GM12878 (cell line): ENCODE measurements around the gene LCAT.

Experiments used
- EP300 ChIP-seq, 2 experiments: fragments of 150-350 bp in 1 of 2; IDR thresholded peaks; 2 replicates each; pipeline ENCODE4 v1.6.1; 2011 to 2012; ENCODE audit warnings: low read depth in 2 of 2, low read length in 2 of 2, borderline replicate concordance in 1 of 2, improper control_type of control experiment in 1 of 2, inconsistent platforms in 1 of 2; ENCODE audit not compliant: control insufficient read depth in 1 of 2
- EZH2 ChIP-seq: IDR thresholded peaks from 2 replicates; pipeline ENCODE4 v1.6.1; 2012; ENCODE audit warnings: low read depth, mild to moderate bottlenecking, control low read depth, inconsistent platforms, low read length, borderline replicate concordance; ENCODE audit not compliant: control insufficient read depth
- SP1 ChIP-seq: IDR thresholded peaks from one replicate; pipeline ENCODE4 v1.6.1; 2011; ENCODE audit warnings: low read depth, low read length
- TCF7 ChIP-seq: IDR thresholded peaks from 2 replicates; pipeline ENCODE4 v1.6.1; 2014; ENCODE audit warnings: antibody characterized with exemption, borderline replicate concordance
- ZNF24 ChIP-seq: fragments of 450-650 bp; IDR thresholded peaks from 2 replicates; pipeline ENCODE4 v1.6.1; 2017; ENCODE audit warnings: antibody characterized with exemption, mild to moderate bottlenecking
- TF ChIP-seq, protein P1 (sequence below): IDR thresholded peaks from 2 replicates; pipeline ENCODE4 v1.6.1; 2011; ENCODE audit warnings: borderline replicate concordance, low read depth, mild to moderate bottlenecking, moderate library complexity, mixed read lengths, low read length; ENCODE audit not compliant: insufficient read depth; ENCODE audit errors: extremely low read length
- TF ChIP-seq, protein P2 (sequence below): fragments of 450-650 bp; IDR thresholded peaks from 2 replicates; pipeline ENCODE4 v1.6.1; 2016; ENCODE audit warnings: mild to moderate bottlenecking, moderate library complexity, borderline replicate concordance
- TF ChIP-seq, protein P3 (sequence below): IDR thresholded peaks from 2 replicates; pipeline ENCODE4 v1.6.1; 2011; ENCODE audit warnings: mild to moderate bottlenecking, low read depth, low read length, moderate library complexity; ENCODE audit not compliant: insufficient replicate concordance
- TF ChIP-seq, protein P4 (sequence below): IDR thresholded peaks from 2 replicates; pipeline ENCODE4 v1.6.1; 2012; ENCODE audit warnings: low read depth, low read length, improper control_type of control experiment

GRCh38 chr16:67933805-67934204 lies 10.1 kb downstream of the LCAT start:
- TF ChIP-seq SP1 (no peak), ZNF24 (no peak), EP300 (IDR thresholded peaks at IDR 0.05; ENCODE audit: borderline replicate concordance in 1 of 2, control insufficient read depth in 1 of 2, low read depth in 2 of 2, low read length in 2 of 2) (no peak), EZH2 (no peak), TCF7 (no peak)
- TF ChIP-seq, protein P1, sequence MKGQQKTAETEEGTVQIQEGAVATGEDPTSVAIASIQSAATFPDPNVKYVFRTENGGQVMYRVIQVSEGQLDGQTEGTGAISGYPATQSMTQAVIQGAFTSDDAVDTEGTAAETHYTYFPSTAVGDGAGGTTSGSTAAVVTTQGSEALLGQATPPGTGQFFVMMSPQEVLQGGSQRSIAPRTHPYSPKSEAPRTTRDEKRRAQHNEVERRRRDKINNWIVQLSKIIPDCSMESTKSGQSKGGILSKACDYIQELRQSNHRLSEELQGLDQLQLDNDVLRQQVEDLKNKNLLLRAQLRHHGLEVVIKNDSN: no peak
- TF ChIP-seq, protein P2, sequence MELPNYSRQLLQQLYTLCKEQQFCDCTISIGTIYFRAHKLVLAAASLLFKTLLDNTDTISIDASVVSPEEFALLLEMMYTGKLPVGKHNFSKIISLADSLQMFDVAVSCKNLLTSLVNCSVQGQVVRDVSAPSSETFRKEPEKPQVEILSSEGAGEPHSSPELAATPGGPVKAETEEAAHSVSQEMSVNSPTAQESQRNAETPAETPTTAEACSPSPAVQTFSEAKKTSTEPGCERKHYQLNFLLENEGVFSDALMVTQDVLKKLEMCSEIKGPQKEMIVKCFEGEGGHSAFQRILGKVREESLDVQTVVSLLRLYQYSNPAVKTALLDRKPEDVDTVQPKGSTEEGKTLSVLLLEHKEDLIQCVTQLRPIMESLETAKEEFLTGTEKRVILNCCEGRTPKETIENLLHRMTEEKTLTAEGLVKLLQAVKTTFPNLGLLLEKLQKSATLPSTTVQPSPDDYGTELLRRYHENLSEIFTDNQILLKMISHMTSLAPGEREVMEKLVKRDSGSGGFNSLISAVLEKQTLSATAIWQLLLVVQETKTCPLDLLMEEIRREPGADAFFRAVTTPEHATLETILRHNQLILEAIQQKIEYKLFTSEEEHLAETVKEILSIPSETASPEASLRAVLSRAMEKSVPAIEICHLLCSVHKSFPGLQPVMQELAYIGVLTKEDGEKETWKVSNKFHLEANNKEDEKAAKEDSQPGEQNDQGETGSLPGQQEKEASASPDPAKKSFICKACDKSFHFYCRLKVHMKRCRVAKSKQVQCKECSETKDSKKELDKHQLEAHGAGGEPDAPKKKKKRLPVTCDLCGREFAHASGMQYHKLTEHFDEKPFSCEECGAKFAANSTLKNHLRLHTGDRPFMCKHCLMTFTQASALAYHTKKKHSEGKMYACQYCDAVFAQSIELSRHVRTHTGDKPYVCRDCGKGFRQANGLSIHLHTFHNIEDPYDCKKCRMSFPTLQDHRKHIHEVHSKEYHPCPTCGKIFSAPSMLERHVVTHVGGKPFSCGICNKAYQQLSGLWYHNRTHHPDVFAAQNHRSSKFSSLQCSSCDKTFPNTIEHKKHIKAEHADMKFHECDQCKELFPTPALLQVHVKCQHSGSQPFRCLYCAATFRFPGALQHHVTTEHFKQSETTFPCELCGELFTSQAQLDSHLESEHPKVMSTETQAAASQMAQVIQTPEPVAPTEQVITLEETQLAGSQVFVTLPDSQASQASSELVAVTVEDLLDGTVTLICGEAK: no peak
- TF ChIP-seq, protein P3, sequence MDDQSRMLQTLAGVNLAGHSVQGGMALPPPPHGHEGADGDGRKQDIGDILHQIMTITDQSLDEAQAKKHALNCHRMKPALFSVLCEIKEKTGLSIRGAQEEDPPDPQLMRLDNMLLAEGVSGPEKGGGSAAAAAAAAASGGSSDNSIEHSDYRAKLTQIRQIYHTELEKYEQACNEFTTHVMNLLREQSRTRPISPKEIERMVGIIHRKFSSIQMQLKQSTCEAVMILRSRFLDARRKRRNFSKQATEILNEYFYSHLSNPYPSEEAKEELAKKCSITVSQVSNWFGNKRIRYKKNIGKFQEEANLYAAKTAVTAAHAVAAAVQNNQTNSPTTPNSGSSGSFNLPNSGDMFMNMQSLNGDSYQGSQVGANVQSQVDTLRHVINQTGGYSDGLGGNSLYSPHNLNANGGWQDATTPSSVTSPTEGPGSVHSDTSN: no peak
- TF ChIP-seq, protein P4, sequence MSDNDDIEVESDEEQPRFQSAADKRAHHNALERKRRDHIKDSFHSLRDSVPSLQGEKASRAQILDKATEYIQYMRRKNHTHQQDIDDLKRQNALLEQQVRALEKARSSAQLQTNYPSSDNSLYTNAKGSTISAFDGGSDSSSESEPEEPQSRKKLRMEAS: no peak
